Endometrium (tissue), 2 donors: ENCODE results near the gene NECTIN2.
"Not testable (repeated sequence)": the region's sequence is repeated elsewhere in the genome, so short reads cannot be mapped to it uniquely, and the experiment has no call there.

Experiments used
- FAIRE-seq: peaks from 2 replicates; lab custom pipeline; 2012; peaks lifted over from hg19 to GRCh38; lab: Jason Lieb, UNC
- donor health status: control.
- donor health status: control.

The NECTIN2 gene

DNA sequence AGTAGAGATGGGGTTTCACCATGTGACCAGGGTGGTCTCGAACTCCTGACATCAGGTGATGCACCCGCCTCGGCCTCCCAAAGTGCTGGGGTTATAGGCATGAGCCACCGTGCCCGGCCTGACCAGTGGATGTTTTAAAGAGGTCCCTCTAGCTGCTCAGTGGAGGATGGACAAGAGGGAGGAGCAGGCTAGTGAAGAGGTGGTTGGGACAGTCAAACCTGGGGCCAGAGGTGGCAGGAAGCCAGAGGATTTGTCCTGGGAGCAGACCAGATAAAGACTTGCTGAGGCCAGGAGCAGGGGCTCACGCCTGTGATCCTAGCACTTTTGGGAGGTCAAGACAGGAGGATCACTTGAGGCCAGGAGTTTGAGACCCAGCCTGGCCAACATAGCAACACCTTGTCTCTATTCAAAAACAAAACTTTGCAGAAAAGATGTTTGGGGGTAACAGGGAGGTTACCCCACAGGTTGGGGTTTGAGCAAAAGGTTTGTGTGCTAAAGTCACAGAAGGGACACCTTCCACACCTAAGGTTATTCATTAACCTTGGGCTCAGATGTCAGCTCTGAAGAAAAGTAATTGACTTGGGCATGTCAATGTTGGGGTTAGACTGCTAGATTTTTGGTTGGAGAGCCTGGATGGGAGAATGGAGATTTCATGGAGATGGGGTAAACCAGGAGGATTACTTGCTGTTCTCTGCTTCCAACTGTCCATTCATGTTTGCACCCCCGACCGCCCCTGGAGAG lies 28.2 kb upstream of the NECTIN2 start:
- no peak for FAIRE-seq

GRCh38 chr19:44818466-44819031 lies 27.5 kb upstream of the NECTIN2 start:
- no peak for FAIRE-seq

DNA sequence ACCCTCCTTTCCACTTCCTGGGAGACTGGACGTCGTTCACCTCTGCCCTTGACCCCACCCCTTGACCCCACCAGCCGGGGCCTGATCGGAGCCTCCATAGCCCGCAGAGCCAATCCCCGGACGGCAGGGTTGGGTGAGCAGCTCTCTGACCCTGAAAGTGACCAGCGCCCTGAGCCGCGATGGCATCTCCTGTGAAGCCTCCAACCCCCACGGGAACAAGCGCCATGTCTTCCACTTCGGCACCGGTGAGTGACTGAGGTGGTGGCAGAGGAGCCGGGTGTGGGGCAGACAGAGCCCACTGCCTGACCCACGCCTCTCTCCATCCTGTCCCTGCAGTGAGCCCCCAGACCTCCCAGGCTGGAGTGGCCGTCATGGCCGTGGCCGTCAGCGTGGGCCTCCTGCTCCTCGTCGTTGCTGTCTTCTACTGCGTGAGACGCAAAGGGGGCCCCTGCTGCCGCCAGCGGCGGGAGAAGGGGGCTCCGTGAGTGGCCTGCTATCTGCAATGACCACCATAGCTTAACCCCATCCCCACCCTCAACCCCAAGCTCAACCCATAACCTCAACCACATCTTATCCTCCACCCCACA lies 26.8 kb upstream of the NECTIN2 start:
- FAIRE-seq = no peak

DNA sequence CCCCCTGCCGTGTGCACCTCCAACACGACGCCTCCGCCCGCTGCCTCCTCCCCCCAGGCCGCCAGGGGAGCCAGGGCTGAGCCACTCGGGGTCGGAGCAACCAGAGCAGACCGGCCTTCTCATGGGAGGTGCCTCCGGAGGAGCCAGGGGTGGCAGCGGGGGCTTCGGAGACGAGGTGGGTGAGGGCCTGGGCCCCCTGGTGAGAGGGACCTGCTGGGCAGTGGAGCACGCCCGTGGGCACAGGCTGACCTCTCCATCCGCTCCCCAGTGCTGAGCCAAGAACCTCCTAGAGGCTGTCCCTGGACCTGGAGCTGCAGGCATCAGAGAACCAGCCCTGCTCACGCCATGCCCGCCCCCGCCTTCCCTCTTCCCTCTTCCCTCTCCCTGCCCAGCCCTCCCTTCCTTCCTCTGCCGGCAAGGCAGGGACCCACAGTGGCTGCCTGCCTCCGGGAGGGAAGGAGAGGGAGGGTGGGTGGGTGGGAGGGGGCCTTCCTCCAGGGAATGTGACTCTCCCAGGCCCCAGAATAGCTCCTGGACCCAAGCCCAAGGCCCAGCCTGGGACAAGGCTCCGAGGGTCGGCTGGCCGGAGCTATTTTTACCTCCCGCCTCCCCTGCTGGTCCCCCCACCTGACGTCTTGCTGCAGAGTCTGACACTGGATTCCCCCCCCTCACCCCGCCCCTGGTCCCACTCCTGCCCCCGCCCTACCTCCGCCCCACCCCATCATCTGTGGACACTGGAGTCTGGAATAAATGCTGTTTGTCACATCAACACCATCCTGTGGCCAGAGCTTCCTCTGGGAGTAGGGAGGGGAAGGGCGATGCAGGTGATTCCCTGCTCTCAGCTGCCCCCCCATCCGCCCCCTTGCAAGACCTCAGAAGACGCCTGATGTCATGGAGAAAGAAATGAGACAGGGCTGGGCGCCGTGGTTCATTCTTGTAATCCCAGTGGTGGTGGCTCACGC lies 25.2 kb upstream of the NECTIN2 start:
- no peak for FAIRE-seq

DNA sequence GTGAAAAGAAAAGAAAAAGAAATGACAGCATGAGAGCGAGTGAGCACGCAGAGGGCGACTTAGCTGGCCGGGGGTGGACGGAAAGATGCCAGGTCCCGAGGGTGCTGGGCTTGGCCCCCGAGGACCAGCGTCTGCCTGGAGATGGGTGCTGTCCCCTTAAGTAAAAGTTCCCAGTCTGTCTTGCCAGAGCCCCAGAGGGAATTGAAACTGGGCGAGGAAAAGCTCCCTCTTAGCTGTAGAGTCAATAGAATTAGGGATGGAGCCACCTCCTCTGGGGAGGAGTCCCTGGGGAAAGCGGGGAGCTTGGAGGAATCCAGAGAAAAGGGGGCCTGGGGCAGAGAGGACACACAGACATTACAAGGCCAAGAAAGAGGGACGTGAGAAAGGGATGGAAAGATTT lies 23.9 kb upstream of the NECTIN2 start:
- no peak for FAIRE-seq

- FAIRE-seq = no peak
Observed at GRCh38 chr19:44822670-44823372, 23.3 kb upstream of the NECTIN2 start.

- no peak for FAIRE-seq
Observed at GRCh38 chr19:44823373-44823698, 22.8 kb upstream of the NECTIN2 start.

DNA sequence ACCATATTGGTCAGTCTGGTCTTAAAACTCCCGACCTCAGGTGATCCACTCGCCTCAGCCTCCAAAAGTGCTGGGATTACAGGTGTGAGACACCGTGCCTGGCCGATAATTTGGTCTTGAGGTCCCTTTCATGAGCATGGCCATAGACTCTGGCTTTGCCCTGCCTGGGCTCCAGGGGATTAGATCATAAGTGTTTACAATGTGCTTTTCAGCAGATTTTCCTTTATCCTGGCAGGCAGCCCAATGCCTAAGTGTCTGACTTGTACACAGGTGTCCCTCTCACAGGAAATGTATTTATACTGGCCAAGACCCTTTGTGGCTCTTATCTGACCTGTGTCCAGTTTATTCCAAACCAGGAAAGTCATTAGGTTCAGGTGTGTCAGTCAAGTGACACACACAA lies 21.3 kb upstream of the NECTIN2 start:
- FAIRE-seq = no peak

DNA sequence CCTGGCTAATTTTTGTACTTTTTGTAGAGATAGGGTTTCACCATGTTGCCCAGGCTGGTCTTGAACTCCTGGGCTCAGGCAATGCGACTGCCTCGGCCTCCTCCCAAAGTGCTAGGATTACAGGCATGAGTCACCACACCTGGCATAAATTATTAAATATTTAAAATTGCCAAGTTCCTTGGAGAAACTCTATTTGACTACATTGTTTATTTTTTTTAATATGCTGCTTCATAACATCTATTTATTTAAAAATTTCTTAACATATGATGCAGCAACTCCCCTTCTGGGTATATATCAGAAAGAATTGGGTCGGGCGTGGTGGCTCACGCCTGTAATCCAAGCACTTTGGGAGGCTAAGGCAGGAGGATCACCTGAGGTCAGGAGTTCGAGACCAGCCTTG lies 13.2 kb upstream of the NECTIN2 start:
- not testable (repeated sequence) for FAIRE-seq

DNA sequence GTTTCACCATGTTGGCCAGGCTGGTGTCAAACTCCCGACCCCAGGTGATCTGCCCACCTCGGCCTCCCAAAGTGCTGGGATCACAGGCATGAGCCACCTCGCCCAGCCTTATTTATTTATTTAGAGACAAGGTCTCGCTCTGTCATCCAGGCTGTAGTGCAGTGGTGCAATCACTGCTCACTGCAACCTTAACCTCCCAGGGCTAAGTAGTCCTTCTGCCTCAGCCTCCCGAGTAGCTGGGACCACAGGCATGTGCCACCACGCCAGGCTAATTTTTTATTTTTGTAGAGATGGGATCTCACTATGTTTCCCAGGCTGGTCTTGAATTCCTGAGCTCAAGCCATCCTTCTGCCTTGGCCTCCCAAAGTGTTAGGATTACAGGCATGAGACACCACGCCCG lies 11.7 kb upstream of the NECTIN2 start:
- FAIRE-seq = not testable (repeated sequence)

GRCh38 chr19:44839276-44839675 lies 6.8 kb upstream of the NECTIN2 start:
- FAIRE-seq = no peak

DNA sequence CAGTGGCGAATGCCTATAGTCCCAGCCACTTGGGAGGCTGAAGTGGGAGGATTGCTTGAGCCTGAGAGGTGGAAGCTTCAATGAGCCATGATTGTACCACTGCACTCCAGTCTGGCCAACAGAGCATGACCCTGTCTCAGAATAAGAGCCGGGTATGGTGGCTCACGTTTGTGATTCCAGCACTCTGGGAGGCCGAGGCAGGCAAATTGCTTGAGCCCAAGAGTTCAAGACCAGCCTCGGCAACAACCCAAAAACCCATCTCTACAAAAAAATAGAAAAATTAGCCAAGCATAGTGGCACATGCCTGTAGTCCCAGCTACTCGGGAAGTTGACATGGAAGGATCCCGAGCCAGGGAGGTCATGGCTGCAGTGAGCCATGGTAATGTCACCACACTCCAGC lies 5.3 kb upstream of the NECTIN2 start:
- no peak for FAIRE-seq

DNA sequence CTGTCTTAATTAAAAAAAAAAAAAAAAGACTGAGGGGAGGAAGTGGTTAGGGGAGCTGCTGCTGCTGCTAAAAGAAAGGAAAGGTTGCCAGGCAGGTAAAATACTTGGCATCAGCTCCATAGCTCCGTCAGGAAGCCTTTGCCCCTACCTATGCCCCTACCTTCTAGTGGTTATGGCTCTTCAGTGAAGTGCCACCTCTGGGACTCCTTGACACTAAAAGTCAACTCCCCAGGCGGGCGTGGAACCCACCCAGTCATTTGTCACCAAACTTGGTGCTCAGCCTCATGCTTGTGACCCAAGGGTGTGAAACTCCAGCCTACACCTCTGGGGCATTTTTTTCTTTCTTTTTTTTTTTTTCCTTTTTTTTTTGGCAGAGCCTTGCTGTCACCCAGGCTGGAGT lies 4.9 kb upstream of the NECTIN2 start:
- no peak for FAIRE-seq

- no peak for FAIRE-seq
Observed at GRCh38 chr19:44845286-44845611, 848 bp upstream of the NECTIN2 start.

DNA sequence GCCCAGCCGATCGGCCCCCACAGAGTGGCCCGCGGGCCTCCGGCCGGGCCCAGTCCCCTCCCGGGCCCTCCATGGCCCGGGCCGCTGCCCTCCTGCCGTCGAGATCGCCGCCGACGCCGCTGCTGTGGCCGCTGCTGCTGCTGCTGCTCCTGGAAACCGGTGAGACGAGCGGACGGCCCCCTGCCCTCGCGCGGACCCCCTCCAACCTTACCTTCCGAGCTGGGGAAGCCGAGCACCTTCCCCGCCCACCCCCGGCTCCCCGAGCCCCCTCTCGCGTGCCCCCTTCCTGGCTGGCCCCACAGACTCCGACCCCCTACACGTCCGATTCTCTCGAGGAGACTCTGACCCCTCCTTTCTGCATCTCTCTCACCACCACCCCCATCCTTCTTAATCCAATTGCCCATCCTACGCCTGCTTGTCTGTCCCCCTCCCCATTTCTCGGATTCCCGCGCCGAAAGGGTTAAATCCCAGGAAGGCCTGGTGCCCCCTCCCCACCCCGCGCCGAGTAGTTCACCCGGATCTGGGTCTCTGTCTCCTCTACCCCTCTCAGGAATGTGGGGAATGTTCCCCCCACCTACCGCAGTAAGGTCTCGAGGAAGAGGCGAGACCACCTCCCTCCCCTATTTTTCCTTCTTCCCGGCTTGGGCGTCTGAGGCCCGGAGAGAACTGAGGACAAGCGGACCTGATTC lies 502 bp downstream of the NECTIN2 start:
- no peak for FAIRE-seq

- FAIRE-seq = no peak
Observed at GRCh38 chr19:44847144-44848035, 1.3 kb downstream of the NECTIN2 start.

DNA sequence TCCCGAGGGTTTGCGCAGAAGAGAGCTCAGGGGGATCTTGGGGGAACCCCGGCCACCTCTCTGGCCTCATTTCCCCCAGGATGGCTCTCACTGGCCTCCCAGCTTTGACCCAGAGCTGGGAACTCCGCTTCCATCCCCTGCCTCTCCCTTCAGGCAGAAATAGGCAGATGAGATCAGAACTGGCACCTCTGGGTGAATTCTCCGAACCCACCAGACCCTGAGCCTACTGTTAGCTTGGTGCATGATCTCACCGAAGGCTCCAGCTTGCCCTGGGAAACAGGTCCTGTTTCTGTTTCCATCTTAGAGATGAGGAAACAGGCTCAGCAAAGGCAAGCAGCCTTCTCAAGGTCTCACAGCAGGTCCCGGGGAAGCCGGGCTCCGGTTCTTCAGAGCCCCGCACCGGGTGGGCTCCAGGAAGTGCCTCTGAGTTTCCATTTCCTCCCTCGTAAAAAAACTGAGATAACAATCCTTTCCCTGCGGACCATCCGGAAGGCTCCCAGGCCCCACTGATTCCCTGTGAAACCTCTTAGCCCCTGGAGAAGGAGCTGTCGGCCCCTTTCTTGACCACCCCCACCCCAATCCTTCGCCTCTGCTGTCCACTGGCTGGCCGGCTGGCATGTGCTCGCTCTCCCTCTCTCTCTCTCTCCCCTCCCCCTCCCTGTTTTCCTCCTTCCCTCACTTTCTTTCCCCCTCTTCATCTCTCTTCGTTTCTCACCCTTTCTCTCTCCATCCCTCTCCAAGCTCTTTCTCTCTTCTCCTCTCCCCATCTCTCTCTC lies 2.1 kb downstream of the NECTIN2 start:
- no peak for FAIRE-seq

GRCh38 chr19:44848812-44849447 lies 2.8 kb downstream of the NECTIN2 start:
- FAIRE-seq = no peak

DNA sequence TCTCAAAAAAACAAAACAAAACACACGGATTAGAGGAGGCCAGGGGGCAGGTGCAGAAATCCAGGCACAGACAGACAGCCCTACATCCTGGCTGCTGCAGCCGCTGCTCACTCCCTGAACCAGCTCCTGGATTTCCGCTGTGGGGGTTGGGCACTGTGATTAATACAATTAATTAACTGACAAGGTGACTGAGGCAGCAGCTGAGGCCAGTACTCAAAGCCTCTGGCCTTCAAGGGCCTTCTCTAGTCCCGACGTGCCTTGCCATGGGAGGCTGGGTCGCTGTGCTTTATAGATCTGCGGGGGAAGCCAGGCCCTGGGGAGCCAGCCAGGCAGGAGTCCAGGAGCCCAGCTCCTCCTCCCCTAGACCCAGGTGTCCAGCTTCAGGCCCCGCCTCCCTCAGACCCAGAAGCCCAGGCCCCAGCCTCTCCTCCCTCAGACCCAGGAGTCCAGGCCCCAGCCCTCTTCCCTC lies 4.6 kb downstream of the NECTIN2 start:
- no peak for FAIRE-seq
